HUES64 (cell line): ENCODE measurements around the gene METAP2.

ENCODE experiments used
- H3K27ac ChIP-seq: 2 replicates; pipeline ENCODE4 v1.7.0; 2013; ENCODE audit warnings: low read depth, low read length, inconsistent platforms
- H3K27me3 ChIP-seq: 2 replicates; pipeline ENCODE4 v1.6.1; 2013; ENCODE audit warnings: mild to moderate bottlenecking, low read length; ENCODE audit not compliant: insufficient read depth
- H3K36me3 ChIP-seq: 2 replicates; pipeline ENCODE4 v1.6.1; 2013; ENCODE audit warnings: mild to moderate bottlenecking, low read length; ENCODE audit not compliant: insufficient read depth
- H3K4me1 ChIP-seq: 2 replicates; pipeline ENCODE4 v1.6.1; 2013; ENCODE audit warnings: mild to moderate bottlenecking, low read length, moderate library complexity; ENCODE audit not compliant: insufficient read depth
- H3K4me3 ChIP-seq: 2 replicates; pipeline ENCODE4 v1.5.1; 2013; ENCODE audit warnings: mild to moderate bottlenecking, low read length, moderate library complexity
- H3K9ac ChIP-seq: 2 replicates; pipeline ENCODE4 v1.6.1; 2013; ENCODE audit warnings: mild to moderate bottlenecking, low read depth, low read length
- H3K9me3 ChIP-seq: 2 replicates; pipeline ENCODE4 v1.6.1; 2013; ENCODE audit warnings: low read depth, low read length; ENCODE audit not compliant: insufficient read depth
- WGBS: fragments of 150-250, 120-280 bp; methylation state at CpG from one replicate; pipeline ENCODE4 v1.1.7; 2013; ENCODE audit warnings: missing lambda C conversion rate; 5-methylcytosine and 5-hydroxymethylcytosine counted together

The METAP2 gene

GRCh38 chr12:95549392-95550084, 75.6 kb downstream of the METAP2 start:
- no peaks in the 10 kb centered on the region for H3K36me3 ChIP-seq
- peak overlapping the region; percentile 92 for H3K4me3 ChIP-seq
- WGBS, result 27% methylated on average over 10 of the region's 12 CpGs
- peak overlapping the region; percentile 96 for H3K27ac ChIP-seq
- H3K4me1 ChIP-seq, result peaks cover 38% of the 10 kb centered on the region
- H3K27me3 ChIP-seq, result no peaks in the 10 kb centered on the region
- peak overlapping the region; percentile 85 for H3K9ac ChIP-seq
- no peaks in the 10 kb centered on the region for H3K9me3 ChIP-seq

GRCh38 chr12:95551305-95551704, 77.4 kb downstream of the METAP2 start, which contains the start of gene USP44:
Gene USP44, minus strand, starts transcription at chr12:95551476. Its CDS starts 17,220 bp downstream, at chr12:95534256.
- peaks cover 24% of the 10 kb centered on the region for H3K4me1 ChIP-seq
- H3K27me3 ChIP-seq, result no peaks in the 10 kb centered on the region
- peak within 1 kb of the TSS; percentile 92 for H3K4me3 ChIP-seq
- H3K36me3 ChIP-seq, result no peaks in the 10 kb centered on the region
- H3K9ac ChIP-seq, result peak within 1 kb of the TSS; percentile 85
- WGBS, result under 1% methylated on average over 7 of the region's 9 CpGs
- H3K27ac ChIP-seq, result peak within 1 kb of the TSS; percentile 96
- H3K9me3 ChIP-seq, result no peaks in the 10 kb centered on the region

- peak overlapping the region; percentile 92 for H3K4me3 ChIP-seq
- H3K9ac ChIP-seq, result peak overlapping the region; percentile 85
- 63% methylated on average over 5 of the region's 7 CpGs for WGBS
Observed at GRCh38 chr12:95551913-95552516, 78.1 kb downstream of the METAP2 start.

GRCh38 chr12:95553197-95553943, 79.4 kb downstream of the METAP2 start:
- Histone ChIP-seq H3K9ac (no peak overlapping the region), H3K9me3 (no peaks in the 10 kb centered on the region), H3K4me3 (no peak overlapping the region), H3K36me3 (no peaks in the 10 kb centered on the region), H3K27me3 (no peaks in the 10 kb centered on the region), H3K27ac (no peak overlapping the region), H3K4me1 (peaks cover 19% of the 10 kb centered on the region)
- WGBS, result 86% methylated on average over 4 of the region's 5 CpGs

More at GRCh38 chr12:95551913-95552516, 78.1 kb downstream of the METAP2 start:
- Histone ChIP-seq H3K9me3 (no peaks in the 10 kb centered on the region), H3K4me1 (peaks cover 19% of the 10 kb centered on the region), H3K27ac (peak overlapping the region; percentile 96), H3K27me3 (no peaks in the 10 kb centered on the region), H3K36me3 (no peaks in the 10 kb centered on the region)

GRCh38 chr12:95554532-95555071, 80.7 kb downstream of the METAP2 start:
- H3K9ac ChIP-seq, result no peak overlapping the region
- H3K27ac ChIP-seq, result no peak overlapping the region
- peaks cover 19% of the 10 kb centered on the region for H3K4me1 ChIP-seq
- no peaks in the 10 kb centered on the region for H3K27me3 ChIP-seq
- no peaks in the 10 kb centered on the region for H3K9me3 ChIP-seq
- H3K36me3 ChIP-seq, result no peaks in the 10 kb centered on the region
- H3K4me3 ChIP-seq, result no peak overlapping the region
- WGBS, result 86% methylated on average over 1 of the region's 4 CpGs

GRCh38 chr12:95557625-95558024, 83.7 kb downstream of the METAP2 start:
- H3K9me3 ChIP-seq, result no peaks in the 10 kb centered on the region
- no peak overlapping the region for H3K9ac ChIP-seq
- H3K27ac ChIP-seq, result no peak overlapping the region
- no peaks in the 10 kb centered on the region for H3K27me3 ChIP-seq
- WGBS, result 100% methylated on average over 1 of the region's 1 CpG
- peaks cover 8% of the 10 kb centered on the region for H3K4me1 ChIP-seq
- H3K36me3 ChIP-seq, result no peaks in the 10 kb centered on the region
- no peak overlapping the region for H3K4me3 ChIP-seq
